ENCODE measurements around the gene SUPV3L1. TPM values are rescaled to one million over a fixed set of nuclear protein-coding genes. Genes with fewer than 3 reads are reported as not detected.
A peak's percentile ranks its signal among the peaks of the same experiment; 100 is the strongest.

The SUPV3L1 gene
- total and polyA plus RNA-seq, 9 of the 15 experiments (the other 6 are each of a cell fraction or from before 2014, with no cell fraction given): 45.2 to 156 (median 92.6) TPM

DNA sequence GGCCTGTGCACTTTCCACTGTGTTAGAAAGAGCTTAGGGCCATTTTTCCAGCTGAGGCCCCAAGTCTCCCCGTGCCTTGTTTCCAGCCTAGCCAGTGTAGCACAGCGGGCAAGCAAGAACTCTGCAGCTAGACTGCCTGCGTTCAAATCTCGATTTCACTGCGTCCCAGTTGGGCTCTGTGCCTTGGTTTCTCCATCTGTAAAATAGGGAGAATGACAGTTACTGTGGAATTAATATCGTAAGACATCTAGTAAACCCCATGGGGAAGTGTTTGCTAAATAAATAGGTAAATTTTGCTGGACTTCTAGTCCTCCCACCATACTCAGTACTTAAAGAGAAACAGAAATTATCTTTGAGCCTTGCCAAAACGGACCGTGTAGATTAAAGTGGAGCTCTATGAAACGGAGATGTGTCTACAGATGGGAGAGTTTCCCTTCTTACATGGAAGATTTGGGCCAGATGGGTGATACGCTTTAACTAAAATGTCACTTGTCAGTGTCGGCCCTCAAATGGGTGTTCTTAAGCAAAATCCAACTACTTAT is 36.6 kb downstream of the SUPV3L1 start:
- Histone ChIP-seq H3K4me3 (no peak overlapping the region), H3K36me3 (ENCODE audit: control insufficient read depth, insufficient read depth, low read length) (no peaks in the 10 kb centered on the region), H3K9me1 (ENCODE audit: control insufficient read depth, insufficient read depth, low read length) (no peaks in the 10 kb centered on the region), H3K27me3 (ENCODE audit: control insufficient read depth in 2 of 2, insufficient read depth in 2 of 2, low read length in 2 of 2) (no peaks in the 10 kb centered on the region), H3K9ac (ENCODE audit: insufficient read depth in 1 of 2, low read depth in 2 of 2, low read length in 2 of 2) (no peak overlapping the region), H4K20me1 (replicated peaks; ENCODE audit: control insufficient read depth, insufficient read depth, low read length) (no peaks in the 10 kb centered on the region), H3K4me1 (replicated peaks in 1 of 2; ENCODE audit: control insufficient read depth in 2 of 2, insufficient read depth in 2 of 2, low read length in 2 of 2) (peaks cover 6 to 35% of the 10 kb centered on the region in 2 experiments), H3K79me2 (ENCODE audit: control insufficient read depth, insufficient read depth, low read length) (no peaks in the 10 kb centered on the region), H2AFZ (ENCODE audit: low read depth, low read length) (peak overlapping the region; percentile 27), H3K4me2 (ENCODE audit: insufficient read depth, low read length) (no peak overlapping the region; the same call in 1 of the 2 replicates), H3K27ac (ENCODE audit: extremely low read depth, low read depth, low read length) (no peak overlapping the region; the same call in 2 of the 3 replicates), H3K9me3 (replicated peaks; ENCODE audit: control insufficient read depth, insufficient read depth, low read depth, low read length) (no peaks in the 10 kb centered on the region)
- intact Hi-C loops (cut with micrococcal nuclease) (loop anchor here (2.0 to 5.0 kb wide), 2 partner anchors 94 to 124 kb away; partner anchors contain the start of gene VPS26A), in situ Hi-C loops (cut with MboI) (no loop called here)
- ChIA-PET CTCF (ENCODE audit: low intra/inter-chr PET ratio) (no interaction called here), POLR2A (interaction anchor here (0.8 to 1.4 kb wide), 4 partner anchors 9 to 174 kb away, joined by 3 to 4 read pairs (median 4); no protein-coding TSS in a partner anchor)
- ATAC-seq: peak; percentile 12
- no TSS peak for BruUV-seq (replicated peaks)
- no peak for FAIRE-seq
- no peak for DNase-seq (ENCODE audit: extremely low read depth in 1 of 4, low spot score in 3 of 4)
- 49% methylated on average over 11 of the region's 11 CpGs for WGBS (ENCODE audit: insufficient coverage, low coverage, missing lambda C conversion rate)
- TF ChIP-seq BRCA1 (IDR thresholded peaks at IDR 0.05) (no peak), BRCA1 (CRISPR knock-in tag; IDR thresholded peaks at IDR 0.05) (no peak), BHLHE40 (IDR thresholded peaks at IDR 0.05; ENCODE audit: low read length) (no peak), ZC3H4 (CRISPR knock-in tag; IDR thresholded peaks at IDR 0.05; ENCODE audit: borderline replicate concordance) (no peak), NBN (IDR thresholded peaks at IDR 0.05; ENCODE audit: low read depth) (no peak), RAD51 (IDR thresholded peaks at IDR 0.05; ENCODE audit: borderline replicate concordance, low read depth) (no peak), ZNF717 (CRISPR knock-in tag; IDR thresholded peaks at IDR 0.05) (no peak), SETDB1 (IDR thresholded peaks at IDR 0.05; ENCODE audit: low read length) (no peak), ZNF140 (CRISPR knock-in tag; IDR thresholded peaks at IDR 0.05) (no peak), TAF7 (tag; IDR thresholded peaks at IDR 0.05) (no peak), HLTF (IDR thresholded peaks at IDR 0.05) (no peak), SMAD4 (CRISPR knock-in tag; conservative IDR thresholded peaks at IDR 0.05) (0 out of 2 replicates have a peak, but pooled peaks have one; percentile 28), ZNF41 (CRISPR knock-in tag; conservative IDR thresholded peaks at IDR 0.05) (no peak), FOXP1 (CRISPR knock-in tag; IDR thresholded peaks at IDR 0.05) (no peak), ILK (tag; IDR thresholded peaks at IDR 0.05; ENCODE audit: borderline replicate concordance, low read depth) (no peak)
- TF ChIP-seq, protein P1, sequence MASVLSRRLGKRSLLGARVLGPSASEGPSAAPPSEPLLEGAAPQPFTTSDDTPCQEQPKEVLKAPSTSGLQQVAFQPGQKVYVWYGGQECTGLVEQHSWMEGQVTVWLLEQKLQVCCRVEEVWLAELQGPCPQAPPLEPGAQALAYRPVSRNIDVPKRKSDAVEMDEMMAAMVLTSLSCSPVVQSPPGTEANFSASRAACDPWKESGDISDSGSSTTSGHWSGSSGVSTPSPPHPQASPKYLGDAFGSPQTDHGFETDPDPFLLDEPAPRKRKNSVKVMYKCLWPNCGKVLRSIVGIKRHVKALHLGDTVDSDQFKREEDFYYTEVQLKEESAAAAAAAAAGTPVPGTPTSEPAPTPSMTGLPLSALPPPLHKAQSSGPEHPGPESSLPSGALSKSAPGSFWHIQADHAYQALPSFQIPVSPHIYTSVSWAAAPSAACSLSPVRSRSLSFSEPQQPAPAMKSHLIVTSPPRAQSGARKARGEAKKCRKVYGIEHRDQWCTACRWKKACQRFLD (CRISPR knock-in tag; IDR thresholded peaks at IDR 0.05): 0 out of 2 replicates have a peak, but pooled peaks have one; percentile 55
- TF ChIP-seq, protein P2, sequence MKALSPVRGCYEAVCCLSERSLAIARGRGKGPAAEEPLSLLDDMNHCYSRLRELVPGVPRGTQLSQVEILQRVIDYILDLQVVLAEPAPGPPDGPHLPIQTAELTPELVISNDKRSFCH (CRISPR knock-in tag; IDR thresholded peaks at IDR 0.05): no peak
- TF ChIP-seq, protein P2 (tag; IDR thresholded peaks at IDR 0.05): 0 out of 2 replicates have a peak, but pooled peaks have one; percentile 19
- TF ChIP-seq, protein P3, sequence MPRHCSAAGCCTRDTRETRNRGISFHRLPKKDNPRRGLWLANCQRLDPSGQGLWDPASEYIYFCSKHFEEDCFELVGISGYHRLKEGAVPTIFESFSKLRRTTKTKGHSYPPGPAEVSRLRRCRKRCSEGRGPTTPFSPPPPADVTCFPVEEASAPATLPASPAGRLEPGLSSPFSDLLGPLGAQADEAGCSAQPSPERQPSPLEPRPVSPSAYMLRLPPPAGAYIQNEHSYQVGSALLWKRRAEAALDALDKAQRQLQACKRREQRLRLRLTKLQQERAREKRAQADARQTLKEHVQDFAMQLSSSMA (CRISPR knock-in tag; IDR thresholded peaks at IDR 0.05): no peak

Data from K562 (cell line).